Heart right ventricle (tissue), 16 donors: ENCODE data around the gene CPA3. TPM values are rescaled to one million over a fixed set of nuclear protein-coding genes. Genes with fewer than 3 reads are reported as not detected.

Experiments used
- ATAC-seq, 8 donors: fragments of 200-7000 bp; cut with Tn5 transposase; one replicate each; pipeline ENCODE4 v1.9.1; 2020; ENCODE audit warnings: mild to moderate bottlenecking in 8 of 8, moderate library complexity in 8 of 8, moderate number of reproducible peaks in 1 of 8
- DNase-seq, 2 donors: peaks; one replicate each; pipeline ENCODE4 v3.0.0-alpha.2; 2020
- H3K27ac ChIP-seq, 10 donors: fragments of 200-600 bp; sonication (generic) in 2 of 10; one replicate each; pipeline versions ENCODE4 v1.5.0 to v1.8.0; 2020 to 2022; ENCODE audit warnings: mild to moderate bottlenecking in 3 of 10
- H3K27me3 ChIP-seq, 7 donors: fragments of 200-600 bp; one replicate each; pipeline ENCODE4 v1.8.0; 2021 to 2022; ENCODE audit warnings: mild to moderate bottlenecking in 2 of 7
- H3K36me3 ChIP-seq, 9 donors: fragments of 200-600 bp; sonication (generic) in 1 of 9; one replicate each; pipeline versions ENCODE4 v1.5.0 to v1.8.0; 2020 to 2022; ENCODE audit warnings: mild to moderate bottlenecking in 2 of 9
- H3K4me1 ChIP-seq, 9 donors: fragments of 200-600 bp; sonication (generic) in 1 of 9; one replicate each; pipeline versions ENCODE4 v1.5.0 to v1.8.0; 2020 to 2022; ENCODE audit warnings: mild to moderate bottlenecking in 4 of 9
- H3K4me3 ChIP-seq, 10 donors: fragments of 200-600 bp; sonication (generic) in 2 of 10; one replicate each; pipeline versions ENCODE4 v1.5.0 to v1.8.0; 2020 to 2022; ENCODE audit warnings: mild to moderate bottlenecking in 7 of 10, moderate library complexity in 2 of 10
- H3K9me3 ChIP-seq, 11 donors: fragments of 200-600 bp in 10 of 11; sonication (generic) in 2 of 11; one replicate each; pipeline versions ENCODE4 v1.5.0 to v1.8.0; 2013 to 2022; ENCODE audit warnings: mild to moderate bottlenecking in 2 of 11, control low read depth in 1 of 11, moderate library complexity in 1 of 11
- WGBS, 2 donors: extraction: QIAGEN DNeasy Blood & Tissue Kit; methylation state at CpG; one replicate each; pipeline ENCODE4 v1.1.7; 2013; ENCODE audit warnings: inconsistent platforms in 1 of 2; 5-methylcytosine and 5-hydroxymethylcytosine counted together
- intact Hi-C, 10 donors: fragments of 100-400 bp; cut with DNase I; formaldehyde crosslinking; loops; one replicate each; pipeline versions ENCODE4 v1.11.1 to v1.14.2; 2022
- polyA plus RNA-seq, 2 donors: library from polyadenylated mRNA; stranded (reverse); fragments of 200-250 nt; gene quantifications; one replicate each; pipeline ENCODE4 v1.2.3, GENCODE V29; 2013
- total RNA-seq, 10 donors: library from RNA; stranded (reverse); fragmentation: NEBNext Ultra II Directional in 3 of 10; extraction: Animal tissue kit (Norgen Biotek cat#: 25700) in 3 of 10; gene quantifications; one replicate each; pipeline versions ENCODE4 v1.2.1 to v1.2.4, GENCODE V29; 2021 to 2023
- TF ChIP-seq, protein P1 (sequence below), 9 donors: fragments of 200-600 bp; sonication (generic) in 2 of 9; IDR thresholded peaks; one replicate each; pipeline versions ENCODE4 v1.5.0 to v1.8.0; 2021 to 2022; ENCODE audit warnings: antibody characterized with exemption in 9 of 9, mild to moderate bottlenecking in 5 of 9, moderate library complexity in 1 of 9
- donor health status: Arrhythmogenic right ventricular cardiomyopathy.
- donor health status: ischemic (EF 13 %, LVEDD 7.1; RV severe dilation, severe dysfunction).
- donor health status: healthy with polysubstance abuse.
- donor health status: DM: no; HTN: yes; CAD: no.
- donor health status: DM: no; HTN: no; CAD: no.
- donor health status: ischemic (EF 25% LVEDD 6.9; RV normal size, moderate dysfunction).
- donor health status: ischemic (EF 25% LVEDD 5.7; RV mildly dilated, moderate dysfunction).
- donor health status: healthy.
- donor health status: DM: yes; HTN: yes; CAD: no.
- donor health status: Ischemic cardiomyopathy.
- donor health status: ischemic (EF 35%, LVEDD 5.7; RV mildly dilated, moderate dysfunction).
- donor health status: nonischemic (EF 11% LVEDD 7.7; RV severe dilation, severe dysfunction).
- donor health status: DM: yes; HTN: yes; CAD: no.
- donor health status: PGD.
- donor health status: ischemic (EF 29% LVEDD 5.4; RV normal size, mild dysfunction).
- donor health status: nonischemic (EF 23%, LVEDD 6.1; RV moderate dilation, normal function).

CPA3 gene
- total and polyA plus RNA-seq, 12 donors = 0.22 to 2.6 (median 1.4) TPM

- TF ChIP-seq, protein P1, sequence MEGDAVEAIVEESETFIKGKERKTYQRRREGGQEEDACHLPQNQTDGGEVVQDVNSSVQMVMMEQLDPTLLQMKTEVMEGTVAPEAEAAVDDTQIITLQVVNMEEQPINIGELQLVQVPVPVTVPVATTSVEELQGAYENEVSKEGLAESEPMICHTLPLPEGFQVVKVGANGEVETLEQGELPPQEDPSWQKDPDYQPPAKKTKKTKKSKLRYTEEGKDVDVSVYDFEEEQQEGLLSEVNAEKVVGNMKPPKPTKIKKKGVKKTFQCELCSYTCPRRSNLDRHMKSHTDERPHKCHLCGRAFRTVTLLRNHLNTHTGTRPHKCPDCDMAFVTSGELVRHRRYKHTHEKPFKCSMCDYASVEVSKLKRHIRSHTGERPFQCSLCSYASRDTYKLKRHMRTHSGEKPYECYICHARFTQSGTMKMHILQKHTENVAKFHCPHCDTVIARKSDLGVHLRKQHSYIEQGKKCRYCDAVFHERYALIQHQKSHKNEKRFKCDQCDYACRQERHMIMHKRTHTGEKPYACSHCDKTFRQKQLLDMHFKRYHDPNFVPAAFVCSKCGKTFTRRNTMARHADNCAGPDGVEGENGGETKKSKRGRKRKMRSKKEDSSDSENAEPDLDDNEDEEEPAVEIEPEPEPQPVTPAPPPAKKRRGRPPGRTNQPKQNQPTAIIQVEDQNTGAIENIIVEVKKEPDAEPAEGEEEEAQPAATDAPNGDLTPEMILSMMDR (IDR thresholded peaks at IDR 0.05) = no peak
- Histone ChIP-seq H3K27ac (no peak overlapping the region), H3K4me3 (no peak overlapping the region), H3K9me3 (peaks cover 0 to 16% (median 0%) of the 10 kb centered on the region in 11 donors), H3K4me1 (no peaks in the 10 kb centered on the region), H3K27me3 (no peaks in the 10 kb centered on the region), H3K36me3 (no peaks in the 10 kb centered on the region)
- DNase-seq (no peak), ATAC-seq (no peak)
- WGBS, 2 donors = 71% methylated on average over 7 of the region's 7 CpGs
- intact Hi-C loops = no loop called here
Measured at GRCh38 chr3:148820361-148821245, 44.5 kb upstream of the CPA3 start.

- DNase-seq = no peak
- TF ChIP-seq, protein P1 (IDR thresholded peaks at IDR 0.05) = no peak
- no peaks in the 10 kb centered on the region for H3K4me1 ChIP-seq
- no peaks in the 10 kb centered on the region for H3K27me3 ChIP-seq
- no peak overlapping the region for H3K27ac ChIP-seq
- WGBS, 2 donors = 44 to 62% methylated on average over 1 of the region's 1 CpG
- H3K4me3 ChIP-seq = no peak overlapping the region
- H3K9me3 ChIP-seq = peaks cover 0 to 16% (median 0%) of the 10 kb centered on the region in 11 donors
- ATAC-seq = no peak
- intact Hi-C loops = no loop called here
- H3K36me3 ChIP-seq = no peaks in the 10 kb centered on the region
Measured at GRCh38 chr3:148823026-148823425, 42.1 kb upstream of the CPA3 start.

GRCh38 chr3:148825476-148825875 lies 39.6 kb upstream of the CPA3 start:
- Histone ChIP-seq H3K36me3 (no peaks in the 10 kb centered on the region), H3K27me3 (no peaks in the 10 kb centered on the region), H3K4me1 (no peaks in the 10 kb centered on the region), H3K9me3 (peaks cover 0 to 16% (median 0%) of the 10 kb centered on the region in 11 donors), H3K4me3 (no peak overlapping the region), H3K27ac (no peak overlapping the region)
- 75 to 84% methylated on average over 3 of the region's 3 CpGs for WGBS, 2 donors
- TF ChIP-seq, protein P1 (IDR thresholded peaks at IDR 0.05) = no peak
- DNase-seq (no peak), ATAC-seq (no peak)
- intact Hi-C loops = no loop called here

- TF ChIP-seq, protein P1 (IDR thresholded peaks at IDR 0.05) = no peak
- H3K9me3 ChIP-seq = peaks cover 0 to 4% (median 0%) of the 10 kb centered on the region in 11 donors
- H3K27me3 ChIP-seq = no peaks in the 10 kb centered on the region
- no peaks in the 10 kb centered on the region for H3K36me3 ChIP-seq
- no peak for DNase-seq
- intact Hi-C loops = no loop called here
- no peak within 1 kb of the TSS for H3K27ac ChIP-seq
- no peaks in the 10 kb centered on the region for H3K4me1 ChIP-seq
- no peak for ATAC-seq
- H3K4me3 ChIP-seq = no peak within 1 kb of the TSS
Measured at GRCh38 chr3:148827585-148827984, 37.5 kb upstream of the CPA3 start, which contains the start of gene CPB1. CPB1 (plus strand) TSS chr3:148827811; CDS start chr3:148827824, 13 bp downstream.
